Measurements from ENCODE around the gene CREBRF.
"Not testable (repeated sequence)": the region's sequence is repeated elsewhere in the genome, so short reads cannot be mapped to it uniquely, and the experiment has no call there.

Gene CREBRF

DNA sequence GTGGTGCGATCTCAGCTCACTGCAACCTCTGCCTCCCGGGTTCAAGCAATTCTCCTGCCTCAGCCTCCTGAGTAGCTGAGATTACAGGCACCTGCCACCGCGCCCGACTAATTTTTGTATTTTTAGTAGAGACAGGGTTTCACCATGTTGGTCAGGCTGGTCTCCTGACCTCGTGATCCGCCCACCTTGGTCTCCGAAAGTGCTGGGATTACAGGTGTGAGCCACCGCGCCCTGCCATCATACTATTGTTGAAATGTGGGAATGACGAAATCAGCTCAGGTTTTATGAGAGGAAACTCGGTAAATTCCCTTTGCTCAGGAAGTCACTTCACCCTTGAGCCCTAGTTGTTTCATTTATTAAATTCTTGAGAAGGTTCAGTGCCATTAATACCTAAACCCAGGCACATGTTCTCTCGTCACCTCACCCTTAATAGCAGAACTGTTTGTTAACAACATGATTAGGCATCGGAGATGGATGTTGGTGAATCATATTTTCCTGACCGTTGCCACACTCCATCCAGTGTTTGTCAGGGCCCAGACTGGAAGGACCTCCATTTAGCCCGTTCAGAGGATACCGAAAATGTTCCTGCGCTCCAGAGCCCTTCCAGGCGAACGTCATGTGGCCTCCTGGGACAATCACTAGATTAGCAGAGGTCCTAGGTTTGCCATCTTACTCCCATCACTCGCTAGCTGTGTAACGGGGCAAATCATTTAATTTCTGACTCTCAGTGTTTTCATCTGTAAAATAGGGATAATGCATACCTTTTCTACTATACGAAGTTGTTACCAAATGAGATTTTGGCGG, 20.0 kb upstream of the CREBRF start:
- in situ Hi-C loops (cut with HindIII; ENCODE audit: low sequenced_read_pairs) = no loop called here

DNA sequence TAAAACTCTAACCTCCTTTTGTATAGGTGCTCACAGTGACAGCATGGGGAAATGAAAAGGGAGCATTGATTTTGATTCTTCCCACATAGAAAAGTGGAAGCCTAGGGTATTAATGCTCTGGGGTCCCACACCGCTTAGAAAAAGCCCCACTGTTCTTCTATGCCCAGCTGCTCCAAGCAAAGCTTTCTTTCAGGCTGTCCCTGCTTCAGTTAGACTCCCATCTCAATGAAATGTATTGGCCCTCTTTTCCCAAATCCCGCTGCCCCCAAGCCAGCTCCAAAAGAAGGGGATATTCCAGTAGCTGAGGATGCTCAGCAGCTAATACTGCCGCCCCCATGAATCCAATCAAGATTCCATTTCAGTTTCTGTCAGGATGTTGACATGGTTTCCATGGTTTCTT, 17.0 kb upstream of the CREBRF start:
- in situ Hi-C loops (cut with HindIII; ENCODE audit: low sequenced_read_pairs) = no loop called here

DNA sequence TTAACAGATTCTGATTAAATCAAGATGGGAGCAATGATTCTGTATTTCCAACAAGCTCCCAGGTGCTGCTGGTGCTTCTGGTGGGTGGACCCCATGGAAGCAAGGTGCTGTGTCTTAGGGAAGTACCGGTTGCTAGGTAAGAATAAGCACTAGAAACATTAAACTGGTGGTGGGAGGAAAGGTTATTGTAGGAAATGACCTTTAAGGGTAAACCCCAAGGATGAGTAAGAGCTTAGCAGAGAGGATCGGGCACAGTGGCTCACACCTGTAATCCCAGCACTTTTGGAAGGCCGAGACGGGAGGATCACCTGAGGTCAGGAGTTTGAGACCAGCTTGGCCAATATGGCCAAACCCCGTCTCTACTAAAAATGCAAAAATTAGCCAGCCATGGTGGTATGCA, 16.2 kb upstream of the CREBRF start:
- in situ Hi-C loops (cut with HindIII; ENCODE audit: low sequenced_read_pairs) = no loop called here

- in situ Hi-C loops (cut with HindIII; ENCODE audit: low sequenced_read_pairs) = no loop called here
These were observed 14.0 kb upstream of the CREBRF start for GRCh38 chr5:173041881-173042762.

DNA sequence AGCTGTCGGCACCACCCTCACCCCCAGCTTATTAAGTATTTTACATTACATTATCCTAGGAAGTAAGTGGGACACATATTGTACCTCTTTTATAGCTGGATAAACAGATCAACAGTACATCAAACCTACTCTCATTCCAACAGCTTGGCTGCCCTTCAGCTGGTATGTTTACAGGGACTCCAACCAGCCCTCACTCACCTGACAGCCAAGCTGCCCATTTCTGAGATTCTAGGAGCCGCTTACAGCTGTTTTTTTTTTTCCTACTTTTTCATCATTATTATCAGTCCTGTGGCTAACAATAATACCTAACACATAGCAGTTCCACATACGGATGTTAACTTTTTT, 13.4 kb upstream of the CREBRF start:
- in situ Hi-C loops (cut with HindIII; ENCODE audit: low sequenced_read_pairs) = no loop called here

- in situ Hi-C loops (cut with HindIII; ENCODE audit: low sequenced_read_pairs) = no loop called here
These were observed 10.7 kb upstream of the CREBRF start for GRCh38 chr5:173045474-173045873.

DNA sequence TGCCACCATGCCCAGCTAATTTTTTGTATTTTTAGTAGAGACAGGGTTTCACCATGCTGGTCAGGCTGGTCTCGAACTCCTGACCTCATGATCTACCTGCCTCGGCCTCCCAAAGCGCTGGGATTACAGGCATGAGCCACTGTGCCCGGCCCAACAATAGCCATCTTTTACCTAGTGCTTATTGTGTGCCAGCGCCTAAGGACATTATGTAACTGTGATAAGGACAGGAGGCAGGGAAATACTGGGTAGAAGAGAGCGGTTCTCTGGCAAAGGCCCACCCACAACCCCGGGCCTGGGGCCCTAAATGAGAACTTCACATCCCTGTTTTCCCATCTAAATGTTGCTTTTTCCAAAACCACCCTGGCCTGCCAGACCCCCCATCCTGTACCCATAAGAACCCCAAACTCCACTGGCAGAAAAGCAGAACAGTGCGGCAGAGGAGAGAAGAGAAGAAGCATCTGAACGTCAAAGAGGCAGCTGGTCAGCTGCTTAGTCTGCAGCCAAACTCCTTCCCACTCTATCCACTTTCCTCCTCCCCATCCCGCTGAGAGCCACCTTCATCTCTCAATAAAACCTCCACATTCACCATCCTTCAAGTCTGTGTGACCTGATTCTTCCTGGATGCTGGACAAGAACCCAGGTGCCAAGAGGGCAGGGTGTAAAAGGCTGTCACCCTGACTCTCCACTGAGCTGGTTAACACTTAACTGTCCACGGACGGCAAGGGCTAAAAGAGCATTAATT, 8.9 kb upstream of the CREBRF start:
- in situ Hi-C loops (cut with HindIII; ENCODE audit: low sequenced_read_pairs) = not testable (repeated sequence)

DNA sequence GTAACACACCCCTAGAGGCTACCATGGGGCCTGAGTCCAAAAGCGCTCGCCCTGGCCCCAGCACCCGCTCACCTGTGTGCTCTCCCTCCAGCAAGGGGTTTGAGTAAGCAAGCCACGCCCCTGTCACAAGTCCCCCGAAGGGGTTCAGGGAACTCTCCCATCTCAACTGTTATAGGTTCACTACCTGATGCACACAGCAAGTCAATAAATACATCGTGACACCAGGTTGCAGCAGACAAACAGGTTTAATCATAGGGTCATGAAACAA, 8.4 kb upstream of the CREBRF start:
- in situ Hi-C loops (cut with HindIII; ENCODE audit: low sequenced_read_pairs) = no loop called here

DNA sequence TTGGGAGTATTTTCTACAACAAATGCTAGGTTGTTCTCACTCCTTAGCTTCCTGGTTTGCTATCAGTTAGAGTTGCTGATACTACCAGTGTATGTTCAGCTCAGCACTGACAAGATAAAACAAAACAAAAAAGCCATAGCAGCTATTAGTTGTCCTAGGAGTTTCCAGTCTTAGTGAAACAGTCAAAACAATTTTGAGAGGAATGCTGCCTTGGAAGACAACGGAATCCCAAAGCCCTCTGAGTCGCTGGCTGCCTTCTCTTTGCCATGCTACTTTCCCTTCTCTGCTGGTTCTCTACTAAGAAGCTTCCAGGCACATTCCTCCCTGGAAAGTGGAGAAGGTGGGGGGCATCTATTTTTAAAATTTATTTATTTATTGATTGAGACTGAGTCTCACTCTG, 5.4 kb upstream of the CREBRF start:
- in situ Hi-C loops (cut with HindIII; ENCODE audit: low sequenced_read_pairs) = no loop called here

DNA sequence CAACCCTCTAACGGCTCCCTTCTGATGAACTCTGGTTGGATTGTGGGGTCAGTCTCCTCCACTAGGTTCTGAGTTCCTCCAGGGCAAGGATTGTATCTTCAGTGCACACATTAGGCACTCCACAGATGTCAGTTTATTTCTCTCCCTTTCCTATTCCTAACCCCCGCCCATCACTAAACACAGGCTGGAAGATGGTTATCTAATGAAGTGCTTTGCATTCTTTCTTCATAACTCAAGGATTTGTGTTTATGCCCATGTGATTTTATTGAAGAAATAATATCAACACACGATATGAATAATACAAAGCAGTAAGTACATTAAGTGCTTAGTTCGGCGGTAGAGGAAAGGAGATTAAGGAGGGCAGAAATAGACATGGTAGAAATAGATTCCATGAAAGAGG, 4.4 kb upstream of the CREBRF start:
- in situ Hi-C loops (cut with HindIII; ENCODE audit: low sequenced_read_pairs) = no loop called here

DNA sequence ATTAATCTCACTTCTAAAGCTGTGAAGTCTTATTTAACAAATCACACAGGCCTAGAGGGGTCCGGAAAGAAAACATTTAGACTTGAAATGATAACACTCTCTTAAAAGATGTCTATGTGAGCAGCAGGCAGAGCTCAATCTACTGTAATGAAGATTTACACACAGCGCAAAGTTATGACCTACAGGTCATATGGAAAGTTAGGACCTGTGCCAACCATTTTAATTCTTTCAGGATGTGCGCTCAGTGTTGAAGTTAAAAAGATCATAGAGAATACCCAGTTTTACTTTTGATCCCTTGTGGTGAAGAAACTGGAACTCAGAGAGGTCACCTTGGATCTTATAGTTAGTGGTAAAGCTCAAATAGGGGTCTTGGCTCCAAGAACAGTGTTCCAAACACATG, 3.1 kb upstream of the CREBRF start:
- in situ Hi-C loops (cut with HindIII; ENCODE audit: low sequenced_read_pairs) = no loop called here

DNA sequence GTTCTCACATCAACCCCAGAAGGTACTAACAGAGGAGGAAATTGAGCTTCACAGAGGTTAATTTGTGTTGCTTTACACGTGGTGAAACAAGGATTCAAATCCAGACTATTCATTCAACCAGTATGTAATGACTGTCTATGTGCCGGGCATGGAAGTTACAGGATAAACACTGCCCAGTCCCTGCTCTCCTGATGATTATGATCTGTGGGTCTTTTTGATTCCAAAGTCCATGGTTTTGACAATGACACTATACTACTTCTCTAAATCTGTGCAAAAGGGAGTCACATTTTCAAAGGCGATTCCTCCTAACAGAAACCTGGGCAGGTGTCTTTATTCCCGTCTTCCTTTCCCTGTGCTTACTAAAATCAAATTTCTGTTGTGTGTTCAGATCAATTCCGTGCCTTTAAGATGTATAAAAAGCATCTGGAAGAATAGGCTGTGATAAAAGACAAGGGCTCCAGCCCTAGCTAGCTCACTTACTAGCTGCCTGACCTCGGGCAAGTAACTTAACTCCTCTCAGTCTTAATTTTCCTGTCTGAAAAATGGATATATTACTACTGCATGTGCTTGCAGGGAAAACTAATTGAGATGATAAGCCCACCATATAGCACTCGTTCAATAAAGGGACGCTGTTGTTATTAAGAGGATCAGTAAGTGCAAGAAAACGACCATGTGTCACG, 970 bp upstream of the CREBRF start:
- in situ Hi-C loops (cut with HindIII; ENCODE audit: low sequenced_read_pairs) = no loop called here

- in situ Hi-C loops (cut with HindIII; ENCODE audit: low sequenced_read_pairs) = no loop called here
These were observed 500 bp upstream of the CREBRF start for GRCh38 chr5:173055722-173055982.

- in situ Hi-C loops (cut with HindIII; ENCODE audit: low sequenced_read_pairs) = no loop called here
These were observed 570 bp downstream of the CREBRF start for GRCh38 chr5:173056783-173057061.

GRCh38 chr5:173057062-173057924, 1.1 kb downstream of the CREBRF start:
- in situ Hi-C loops (cut with HindIII; ENCODE audit: low sequenced_read_pairs) = no loop called here

GRCh38 chr5:173062141-173062540, 6.0 kb downstream of the CREBRF start:
- in situ Hi-C loops (cut with HindIII; ENCODE audit: low sequenced_read_pairs) = loop anchor here (5.0 kb wide), 1 partner anchor 60 kb away; no protein-coding TSS in a partner anchor

DNA sequence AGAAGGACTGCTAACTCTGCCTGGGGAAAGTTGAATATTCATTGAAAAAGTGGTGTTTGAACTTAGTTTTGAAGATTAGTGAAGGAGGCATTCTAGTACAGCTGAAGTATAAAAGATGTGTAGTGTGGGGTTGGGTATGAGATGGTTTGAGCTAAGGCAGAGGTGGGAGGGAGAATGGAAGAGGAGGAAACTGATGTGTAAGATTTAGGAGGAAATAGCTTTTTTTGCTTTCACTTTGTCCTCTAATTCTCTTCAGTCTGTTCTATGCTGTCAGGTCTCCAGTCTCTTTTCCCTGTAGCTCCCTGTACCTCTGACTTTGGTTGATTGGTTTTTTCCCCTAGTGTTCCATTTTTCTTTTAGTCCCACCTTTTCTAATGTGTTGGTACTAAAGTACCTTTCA, 9.0 kb downstream of the CREBRF start:
- in situ Hi-C loops (cut with HindIII; ENCODE audit: low sequenced_read_pairs) = no loop called here

DNA sequence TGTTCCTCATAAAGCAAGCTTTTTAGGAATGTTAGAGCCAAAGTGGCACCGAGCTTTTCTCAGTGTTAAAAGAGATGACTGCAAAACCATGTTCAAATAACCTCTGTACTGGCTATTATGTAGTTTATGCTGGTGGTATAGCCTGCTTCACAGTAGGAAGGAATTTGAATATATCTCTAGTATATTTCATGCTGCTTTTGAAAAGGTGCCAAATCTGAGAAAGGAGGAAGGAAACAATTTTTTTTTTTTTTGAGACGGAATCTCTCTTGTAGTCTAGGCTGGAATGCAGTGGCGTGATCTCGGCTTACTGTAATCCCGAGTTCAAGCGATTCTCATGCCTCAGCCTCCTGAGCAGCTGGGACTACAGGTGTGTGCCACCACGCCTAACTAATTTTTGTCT, 13.5 kb downstream of the CREBRF start:
- in situ Hi-C loops (cut with HindIII; ENCODE audit: low sequenced_read_pairs) = no loop called here

DNA sequence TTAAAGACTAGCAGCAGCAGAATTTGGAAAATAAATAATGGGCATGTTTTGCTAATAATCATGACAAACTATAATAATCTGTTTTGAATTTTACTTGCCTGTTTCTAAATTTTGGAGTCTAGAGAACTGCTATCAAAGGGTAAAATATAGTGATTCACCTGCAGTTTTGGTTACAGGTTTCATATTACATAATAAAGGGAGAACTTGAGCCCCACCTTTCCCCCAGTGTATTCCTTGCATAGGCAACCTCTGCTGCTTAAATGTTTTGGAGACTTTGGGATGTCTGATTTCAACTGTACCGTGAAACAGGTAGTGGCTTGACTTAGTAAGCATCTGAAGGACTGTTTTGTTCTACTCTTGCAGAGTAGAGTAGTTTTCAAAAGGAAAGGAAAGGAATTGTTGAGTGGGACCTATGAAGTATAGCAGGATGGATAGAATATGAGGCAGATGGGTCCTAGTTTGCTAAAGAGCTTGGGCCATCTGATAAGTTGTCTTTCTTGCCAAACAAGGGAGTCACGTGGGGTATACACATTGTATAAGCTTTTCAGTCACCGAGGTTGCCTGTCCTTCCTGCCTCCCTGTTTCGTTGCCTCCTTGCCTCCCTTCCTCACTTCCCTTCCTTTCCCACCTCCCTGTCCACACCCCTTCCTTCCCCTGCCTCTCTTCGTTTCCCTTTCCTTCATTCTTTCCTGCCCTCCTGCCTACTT, 19.1 kb downstream of the CREBRF start:
- in situ Hi-C loops (cut with HindIII; ENCODE audit: low sequenced_read_pairs) = no loop called here

- in situ Hi-C loops (cut with HindIII; ENCODE audit: low sequenced_read_pairs) = no loop called here
These were observed 19.8 kb downstream of the CREBRF start for GRCh38 chr5:173075970-173076369.
